CD4-positive, alpha-beta T cell treated with Interleukin-2 at 100 ng/mL for 4 hours (primary cell): Measurements from ENCODE around the gene RNF111.
A peak's percentile ranks its signal among the peaks of the same experiment; 100 is the strongest.
"Not testable (repeated sequence)": the region's sequence is repeated elsewhere in the genome, so short reads cannot be mapped to it uniquely, and the experiment has no call there.

Experiments used
- DNase-seq: peaks from one replicate; pipeline ENCODE4 v3.0.0-alpha.2; 2020; ENCODE audit warnings: low spot score

The RNF111 gene

DNA sequence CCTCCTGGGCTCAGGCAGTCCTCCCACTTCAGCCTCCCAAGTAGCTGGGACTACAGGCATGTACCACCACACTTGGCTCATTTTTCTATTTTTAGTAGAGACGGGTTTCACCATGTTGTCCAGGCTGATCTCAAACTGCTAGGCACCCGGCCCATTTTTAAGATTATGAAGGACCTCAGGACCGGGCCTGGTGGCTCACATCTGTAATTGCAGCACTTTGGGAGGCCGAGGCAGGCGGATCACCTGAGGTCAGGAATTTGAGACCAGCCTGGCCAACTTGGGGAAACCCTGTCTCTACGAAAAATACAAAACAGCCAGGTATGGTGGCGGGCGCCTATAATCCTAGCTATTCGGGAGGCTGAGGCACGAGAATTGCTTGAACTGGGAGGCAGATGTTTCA is 12.8 kb downstream of the RNF111 start:
- not testable (repeated sequence) for DNase-seq

DNA sequence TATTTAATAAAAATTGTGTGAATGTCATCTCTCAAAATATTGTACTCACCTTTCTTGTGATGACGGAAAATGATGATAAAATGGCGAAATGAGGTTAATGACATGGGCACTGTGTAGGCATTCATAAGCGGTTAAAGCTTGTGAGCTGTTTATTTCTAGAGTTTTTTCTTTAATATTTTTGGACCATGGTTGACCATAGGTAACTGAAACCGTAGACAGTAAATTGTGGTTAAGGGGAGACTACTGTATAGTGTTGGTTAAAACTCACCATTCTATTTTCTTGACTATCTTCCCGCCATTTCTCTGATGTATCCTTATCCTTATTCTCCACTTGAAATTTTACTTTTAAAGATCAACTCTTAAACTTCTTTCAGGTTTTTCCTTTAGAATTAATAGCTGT is 14.5 kb downstream of the RNF111 start:
- DNase-seq, result no peak

DNA sequence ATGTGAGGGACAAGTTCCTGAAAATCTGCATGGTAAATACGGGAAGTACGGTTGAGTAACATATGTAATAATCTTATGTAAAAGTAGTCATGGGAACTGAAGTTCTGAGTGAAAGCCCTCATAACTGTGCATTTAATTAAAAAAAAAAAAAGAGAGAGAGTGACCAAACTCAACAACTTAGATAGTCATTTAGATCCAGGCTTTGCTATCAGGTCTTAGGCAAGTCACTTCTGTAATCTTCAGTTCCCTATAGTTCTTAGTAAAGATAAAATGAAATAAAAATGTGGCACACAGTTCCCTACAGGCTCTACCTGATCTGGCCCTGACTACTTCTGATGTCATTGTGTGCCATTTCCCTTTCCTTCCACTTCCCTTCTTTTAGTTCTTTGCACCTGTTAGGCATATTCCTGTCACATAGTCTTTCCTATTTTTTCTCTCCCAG is 15.0 kb downstream of the RNF111 start:
- DNase-seq, result no peak

DNA sequence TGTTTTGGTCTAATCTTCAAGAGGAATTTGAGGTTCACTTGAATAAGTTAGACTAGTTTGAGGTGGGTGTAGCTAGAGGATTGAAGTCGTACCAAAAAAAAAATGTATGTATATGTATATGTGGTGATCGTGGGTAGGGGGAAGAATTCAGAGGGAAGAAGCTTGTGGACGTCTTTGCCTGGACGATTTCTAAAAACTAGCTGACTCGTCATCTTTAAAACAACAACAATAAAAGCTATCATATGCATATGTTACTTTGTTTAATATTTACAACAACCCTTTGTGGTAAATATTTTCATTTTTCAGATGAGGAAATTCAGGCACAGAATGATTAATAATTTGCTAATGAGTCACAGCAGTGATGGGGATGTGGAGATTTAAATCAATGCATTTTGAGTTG is 18.1 kb downstream of the RNF111 start:
- DNase-seq, result no peak

DNA sequence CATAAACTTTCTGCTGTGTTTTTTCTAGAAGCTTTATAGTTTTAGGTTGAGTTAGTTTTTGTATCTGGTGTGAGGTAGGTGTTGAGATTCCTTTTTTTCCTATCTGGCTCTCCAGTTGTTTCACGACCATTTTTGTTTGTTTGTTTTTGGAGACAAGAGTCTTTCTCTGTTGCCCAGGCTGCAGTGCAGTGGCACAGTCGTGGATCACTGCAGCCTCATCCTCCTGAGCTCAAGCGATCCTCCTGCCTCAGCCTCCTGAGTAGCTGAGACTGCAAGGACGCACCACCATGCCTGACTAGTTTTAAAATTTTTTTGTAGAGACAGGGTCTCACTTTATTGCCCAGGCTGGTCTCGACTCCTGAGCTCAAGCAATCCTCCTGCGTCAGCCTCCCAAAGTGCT is 20.6 kb downstream of the RNF111 start:
- no peak for DNase-seq

DNA sequence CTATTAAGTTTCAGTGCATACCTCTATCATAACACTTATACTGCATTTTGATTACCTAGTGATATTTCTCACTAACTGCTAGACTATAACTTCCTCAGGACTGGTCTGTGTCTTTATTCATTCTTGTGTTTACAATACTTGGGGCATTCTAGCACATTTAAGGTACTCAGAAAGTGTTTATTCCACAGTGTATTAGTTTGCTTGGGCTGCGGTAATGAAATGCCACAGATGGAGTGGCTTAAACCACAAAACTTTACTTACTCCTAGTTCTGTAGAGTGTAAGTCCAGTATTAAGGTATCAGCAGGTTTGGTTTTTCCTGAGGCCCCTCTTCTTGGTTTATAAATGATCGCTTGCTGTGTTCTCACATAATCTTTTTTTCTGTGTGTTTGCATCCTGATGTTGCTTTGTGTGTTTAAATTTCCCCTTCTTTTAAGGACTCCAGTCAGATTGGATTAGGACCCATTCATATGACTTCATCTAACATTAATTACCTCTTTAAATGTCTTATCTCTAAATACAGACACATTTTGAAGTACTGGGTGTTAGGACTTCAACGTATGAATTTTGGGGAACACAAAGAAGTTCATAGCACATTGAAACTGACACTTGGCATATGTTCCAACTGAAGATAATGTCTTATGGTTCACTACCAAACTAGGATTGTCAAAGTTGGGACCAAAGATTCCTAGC is 23.9 kb downstream of the RNF111 start:
- DNase-seq, result no peak

DNA sequence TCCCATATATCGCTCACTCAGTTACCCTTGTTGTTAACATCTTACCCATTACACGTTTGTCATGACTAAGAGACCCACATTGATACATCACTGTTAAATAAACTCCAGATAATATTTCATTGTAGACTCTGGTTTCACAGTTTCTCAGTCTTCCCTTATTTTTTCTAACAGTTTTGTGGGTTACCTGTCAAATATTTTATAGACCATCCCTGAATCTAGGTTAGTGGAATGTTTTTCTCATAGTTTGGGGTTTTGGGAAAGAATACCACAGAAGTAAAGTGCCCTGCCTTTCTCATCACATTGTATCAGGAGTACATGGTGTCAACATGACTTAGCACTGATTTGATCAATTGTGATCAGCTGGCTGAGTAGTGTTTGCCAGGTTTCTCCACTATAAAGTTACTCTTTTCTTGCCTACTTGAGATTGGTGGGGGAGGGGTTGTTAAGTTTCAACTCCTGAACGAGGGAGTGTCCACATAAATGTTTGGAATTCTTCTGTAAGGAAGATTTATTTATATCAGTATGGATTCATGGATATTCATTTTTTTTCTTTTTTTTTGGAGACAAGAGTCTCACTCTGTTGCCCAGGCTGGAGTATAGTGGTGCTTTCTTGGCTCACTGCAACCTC is 25.9 kb downstream of the RNF111 start:
- DNase-seq, result no peak

DNA sequence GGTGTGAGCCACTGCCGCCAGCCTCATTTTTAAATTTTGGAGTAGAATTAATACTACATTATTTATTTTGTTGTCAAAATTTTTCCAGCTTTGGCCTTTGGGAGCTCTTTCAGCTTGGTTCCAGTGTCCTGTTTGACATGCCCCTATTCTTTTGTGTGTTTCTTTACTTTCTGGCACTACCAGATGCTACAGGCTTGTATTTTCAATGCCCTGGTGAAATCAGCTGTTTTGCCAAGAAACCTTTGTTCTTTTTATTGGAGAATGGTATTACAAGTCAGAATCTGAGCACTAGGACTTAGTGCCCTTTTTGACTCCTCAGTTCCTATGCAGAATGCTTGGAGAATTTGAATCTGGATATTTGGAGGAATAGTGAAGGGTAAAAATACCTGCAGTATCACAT is 26.6 kb downstream of the RNF111 start:
- DNase-seq, result no peak

DNA sequence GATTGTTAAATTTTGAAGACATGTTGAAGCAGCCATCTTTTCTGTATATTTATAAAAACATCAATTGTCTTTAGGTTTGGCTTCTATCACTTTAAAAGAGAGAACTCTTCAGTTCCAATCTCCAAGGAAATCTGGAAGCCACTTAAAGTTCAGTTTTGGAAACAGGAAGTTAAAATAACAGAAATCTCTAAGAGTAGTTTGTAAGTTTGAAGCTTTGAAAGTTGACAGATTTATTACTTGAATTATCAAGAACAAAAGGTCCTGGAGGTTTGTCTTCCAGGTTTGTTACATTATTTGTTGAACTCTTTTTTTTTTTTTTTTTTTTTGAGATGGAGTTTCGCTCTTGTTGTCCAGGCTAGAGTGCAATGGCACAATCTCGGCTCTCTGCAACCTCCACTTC is 30.0 kb downstream of the RNF111 start:
- DNase-seq, result no peak

DNA sequence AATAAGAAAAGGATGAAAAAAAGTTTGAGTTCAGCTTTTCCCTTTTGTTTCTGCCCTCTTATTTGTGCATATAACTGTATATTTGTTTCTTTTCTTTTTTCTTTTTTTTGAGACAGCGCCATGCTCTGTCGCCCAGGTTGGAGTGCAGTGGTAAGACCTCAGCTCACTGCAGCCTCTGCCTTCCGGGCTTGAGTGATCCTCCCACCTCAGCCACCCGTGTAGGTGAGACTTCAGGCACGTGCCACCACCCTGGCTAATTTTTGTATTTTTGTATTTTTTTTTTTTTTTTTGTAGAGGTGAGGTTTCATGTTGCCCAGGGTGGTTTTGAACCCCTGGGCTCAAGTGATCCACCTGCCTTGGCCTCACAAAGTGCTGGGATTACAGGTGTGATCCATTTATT is 31.4 kb downstream of the RNF111 start:
- DNase-seq, result no peak

DNA sequence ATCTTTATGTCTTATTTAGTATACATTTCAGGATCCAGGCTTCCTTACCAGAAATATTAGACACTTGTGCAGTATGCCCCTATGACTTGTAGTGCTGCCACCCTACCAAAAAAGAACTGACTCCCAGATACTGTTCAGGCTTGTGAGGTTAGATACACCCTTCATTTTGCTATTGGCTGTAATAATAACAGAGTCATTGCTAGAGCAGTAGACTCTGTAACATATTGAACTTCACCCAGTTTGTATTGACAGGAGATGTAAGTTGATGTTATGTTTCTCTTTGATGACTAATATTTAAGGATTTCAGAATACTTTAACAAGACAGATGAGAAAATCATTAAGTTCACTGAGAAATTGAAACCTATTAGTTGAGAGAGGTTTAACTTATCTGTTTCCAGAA is 32.9 kb downstream of the RNF111 start:
- DNase-seq, result no peak

DNA sequence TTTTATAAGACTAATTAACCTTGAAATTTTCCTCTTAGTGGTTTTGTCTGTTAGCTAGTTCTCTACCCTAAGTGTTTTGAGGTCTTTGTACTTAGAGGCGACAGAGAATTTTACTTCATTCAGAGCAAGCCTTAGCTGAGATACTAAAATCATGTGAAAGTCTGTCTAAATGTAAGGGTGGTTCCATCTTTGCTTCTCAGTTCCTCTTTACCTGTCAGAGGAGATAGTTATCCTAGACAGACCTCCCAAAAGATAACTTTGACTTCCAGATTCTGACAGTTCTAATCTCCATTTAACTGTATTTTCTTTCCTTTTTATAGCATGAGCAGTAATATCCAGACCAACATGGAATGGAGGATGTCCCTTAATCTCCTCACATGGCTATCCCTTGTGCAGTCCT is 34.7 kb downstream of the RNF111 start:
- no peak for DNase-seq

DNA sequence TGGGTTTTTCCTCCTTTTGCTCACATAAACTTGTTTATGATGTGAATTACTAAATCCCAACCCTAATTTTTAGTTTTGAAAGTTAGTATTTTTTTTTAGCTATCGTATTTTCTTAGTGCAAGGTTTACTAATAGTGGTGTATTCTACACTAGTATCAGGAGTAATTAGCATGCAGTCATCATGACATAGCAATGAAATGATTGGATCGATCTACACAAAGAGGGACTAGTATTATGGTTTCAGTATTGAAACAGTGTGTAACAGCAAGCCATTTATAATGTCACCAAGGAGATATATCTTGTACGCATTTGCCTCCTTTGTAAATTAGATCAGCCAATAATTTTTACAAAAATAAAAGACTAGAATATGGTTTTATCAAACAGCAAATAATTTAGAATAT is 38.7 kb downstream of the RNF111 start:
- DNase-seq, result no peak

DNA sequence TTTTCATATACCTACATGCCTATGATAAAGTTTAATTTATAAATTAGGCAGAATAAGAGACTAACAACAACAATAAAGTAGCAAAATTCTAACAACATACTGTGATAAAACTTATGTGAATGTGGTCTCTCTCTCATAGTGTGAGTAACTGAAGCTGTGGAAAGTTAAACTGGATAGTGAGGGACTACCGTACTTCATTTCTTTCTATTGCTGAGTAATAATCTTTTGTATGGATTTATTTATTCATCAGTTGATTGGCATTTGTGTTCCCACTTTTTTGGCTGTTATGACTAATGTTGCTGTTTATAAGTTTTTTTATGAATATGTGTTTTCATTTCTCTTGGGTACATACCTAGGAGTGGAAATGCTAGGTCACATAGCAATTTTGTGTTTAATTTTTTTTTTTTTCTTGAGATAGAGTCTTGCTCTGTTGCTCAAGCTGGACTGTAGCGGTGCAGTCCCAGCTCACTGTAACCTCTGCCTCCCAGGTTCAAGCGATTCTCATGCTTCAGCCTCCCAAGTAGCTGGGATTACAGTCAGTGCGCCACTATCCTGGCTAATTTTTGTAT is 41.0 kb downstream of the RNF111 start:
- no peak for DNase-seq

DNA sequence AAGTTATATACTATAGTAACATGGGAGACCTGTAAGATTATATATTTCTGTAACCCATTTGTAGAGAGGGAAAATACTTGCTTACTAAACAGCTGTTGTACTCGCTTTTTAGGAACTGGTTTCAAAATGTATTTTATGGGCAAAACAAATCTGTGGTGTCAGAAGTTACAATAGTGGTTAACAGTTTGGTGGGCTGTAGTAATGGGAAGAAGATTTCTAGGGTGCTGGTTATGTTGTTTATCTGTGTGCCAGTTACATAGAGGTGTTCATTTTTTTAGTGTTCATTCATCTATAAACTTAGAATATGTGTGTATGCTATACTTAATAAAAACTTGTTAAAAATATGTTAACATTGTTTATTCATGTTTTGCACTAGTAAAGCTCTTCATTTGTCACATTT is 42.1 kb downstream of the RNF111 start:
- DNase-seq, result no peak

DNA sequence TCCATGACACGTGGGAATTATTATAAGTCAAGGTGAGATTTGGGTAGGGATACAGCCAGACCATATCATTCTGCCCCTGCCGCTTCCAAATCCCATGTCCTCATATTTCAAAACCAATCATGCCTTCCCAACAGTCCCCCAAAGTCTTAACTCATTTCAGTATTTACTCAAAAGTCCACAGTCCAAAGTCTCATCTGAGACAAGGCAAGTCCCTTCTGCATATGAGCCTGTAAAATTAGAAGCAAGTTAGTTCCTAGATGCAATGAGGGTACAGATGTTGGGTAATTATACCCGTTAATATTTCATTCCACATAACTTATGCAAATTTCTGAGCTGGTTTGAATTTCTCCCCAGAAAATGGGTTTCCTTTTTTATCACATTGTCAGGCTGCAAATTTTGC is 47.7 kb downstream of the RNF111 start:
- DNase-seq, result no peak

DNA sequence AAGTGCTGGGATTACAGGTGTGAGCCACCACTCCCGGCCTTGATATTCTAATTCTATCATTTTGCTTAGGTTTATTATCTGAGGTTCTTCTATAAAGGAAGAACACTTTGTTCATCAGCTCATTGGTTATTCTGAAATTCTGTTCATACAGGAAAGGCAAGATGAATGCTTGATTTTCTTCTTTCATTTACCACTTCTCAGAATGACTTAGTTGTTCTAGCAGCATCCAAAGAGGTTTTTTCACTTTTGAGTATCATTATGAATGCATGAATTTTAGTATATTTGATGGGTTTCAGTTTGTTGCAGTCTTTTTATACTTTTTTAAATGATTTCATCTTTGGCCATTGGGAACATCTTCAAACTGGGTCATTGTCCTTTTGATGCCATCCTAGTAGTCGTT is 51.8 kb downstream of the RNF111 start:
- no peak for DNase-seq

DNA sequence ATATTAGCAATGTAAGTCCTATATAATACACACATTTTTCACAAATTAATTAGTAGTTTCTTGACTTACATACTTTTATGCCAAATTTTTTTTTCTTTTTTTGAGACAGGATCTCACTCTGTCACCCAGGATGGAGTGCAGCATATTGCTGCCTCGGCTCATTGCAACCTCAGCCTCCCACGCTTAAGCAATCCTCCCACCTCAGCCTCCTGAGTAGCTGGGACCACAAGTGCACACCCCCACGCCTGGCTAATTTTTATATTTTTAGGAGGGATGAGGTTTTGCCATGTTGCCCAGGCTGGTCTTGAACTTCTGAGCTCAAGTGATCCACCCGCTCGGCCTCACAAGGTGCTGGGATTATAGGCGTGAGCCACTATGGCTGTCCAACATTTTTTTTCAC is 54.6 kb downstream of the RNF111 start:
- DNase-seq, result no peak

DNA sequence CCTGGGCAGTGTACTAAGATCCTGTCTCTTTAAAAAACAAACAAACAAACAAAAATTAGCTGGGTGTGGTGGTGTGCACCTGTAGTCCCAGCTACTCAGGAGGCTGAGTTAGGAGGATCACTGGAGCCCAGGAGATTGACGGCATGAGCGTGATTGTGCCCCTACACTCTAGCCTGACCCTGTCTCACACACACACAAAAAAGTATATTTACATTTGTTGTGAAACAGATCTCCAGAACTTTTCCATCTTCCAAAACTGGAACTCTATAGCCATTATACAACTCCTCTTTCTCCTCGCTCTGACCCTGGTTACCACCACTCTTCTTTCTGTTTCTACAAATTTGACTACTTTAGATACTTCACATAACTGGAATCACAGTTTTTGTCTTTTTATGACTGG is 61.4 kb downstream of the RNF111 start:
- DNase-seq, result no peak

DNA sequence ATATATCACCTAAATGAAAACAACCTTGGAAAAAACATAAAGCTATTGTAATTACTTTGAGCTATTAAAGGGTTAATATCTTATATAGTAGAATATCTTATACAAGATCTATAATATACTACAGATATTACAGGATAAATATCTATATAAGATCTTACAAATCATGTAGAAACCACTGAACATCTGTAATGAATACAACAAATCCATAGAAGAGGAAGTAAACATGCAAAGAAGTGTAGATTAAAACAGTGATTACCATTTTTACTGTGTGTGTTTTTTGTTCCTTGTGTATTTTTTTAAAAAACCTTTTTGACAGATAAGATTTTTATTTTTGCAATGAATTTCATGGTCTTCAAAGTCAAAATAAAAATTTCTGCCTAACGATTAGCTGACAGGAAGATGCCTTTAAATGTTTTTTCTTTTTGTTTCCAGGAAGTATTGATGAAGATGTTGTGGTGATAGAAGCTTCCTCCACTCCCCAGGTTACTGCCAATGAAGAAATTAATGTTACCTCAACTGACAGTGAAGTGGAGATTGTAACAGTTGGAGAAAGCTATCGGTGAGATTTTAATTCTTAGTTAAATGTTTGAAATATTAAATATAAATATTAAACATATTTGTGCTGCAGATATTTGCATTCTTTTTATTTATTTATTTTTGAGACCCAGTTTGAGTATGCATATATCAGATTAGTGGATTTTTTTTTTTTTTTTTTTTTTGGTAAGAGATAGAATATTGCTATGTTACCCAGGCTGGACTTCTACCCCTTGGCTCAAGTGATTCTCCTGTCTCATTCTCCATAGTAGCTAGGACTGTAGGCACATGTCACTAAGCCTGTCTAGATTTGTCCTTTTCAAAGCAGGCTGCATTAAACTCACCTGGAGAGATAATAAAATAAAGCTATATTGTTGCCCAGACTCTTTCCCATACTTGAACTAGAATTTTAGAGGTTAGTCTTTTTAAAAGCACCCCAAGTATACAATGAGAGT is 64.7 kb downstream of the RNF111 start:
- peak; percentile 21 for DNase-seq

DNA sequence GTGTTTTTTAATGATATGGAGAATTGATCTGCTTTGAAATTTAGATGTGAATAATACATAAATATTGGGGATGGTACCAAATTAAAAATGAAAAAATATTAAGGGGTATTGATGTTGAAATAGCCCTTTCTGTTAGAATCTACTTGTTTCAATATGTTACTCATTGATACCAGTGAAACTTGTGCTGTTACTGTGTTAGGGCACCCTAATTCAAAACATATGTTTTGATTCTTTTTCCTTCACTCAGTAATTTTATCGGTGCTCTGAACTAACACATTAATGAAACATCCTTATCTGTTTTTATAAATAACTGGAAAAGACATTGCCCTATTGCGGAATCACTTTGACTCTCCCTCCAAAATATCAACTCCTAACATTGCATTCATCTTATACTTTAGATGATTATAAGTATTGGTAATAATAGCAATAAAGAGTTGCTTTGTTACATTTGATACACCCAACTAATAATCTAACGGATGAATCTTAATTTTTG is 65.5 kb downstream of the RNF111 start:
- no peak for DNase-seq

DNA sequence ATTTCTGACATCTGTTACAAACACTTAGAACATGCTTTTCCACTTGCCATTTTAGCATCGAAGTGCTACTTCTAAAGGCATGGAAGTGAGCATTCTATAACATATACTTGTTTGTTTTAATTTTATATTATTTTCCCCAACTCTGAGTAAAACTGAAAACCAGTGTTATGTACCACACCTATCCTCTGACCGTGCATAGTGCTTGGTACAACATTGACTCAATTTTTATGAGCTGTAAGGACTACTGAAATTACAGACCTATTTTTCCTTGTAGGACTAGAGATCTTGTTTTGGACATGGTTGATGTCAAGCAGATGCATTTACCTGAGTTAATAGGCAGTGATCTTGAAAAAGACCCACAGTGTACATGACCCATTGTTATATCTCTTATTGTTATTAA is 66.0 kb downstream of the RNF111 start:
- no peak for DNase-seq
